Measurements from ENCODE around the gene SLC2A6.
A peak's percentile ranks its signal among the peaks of the same experiment; 100 is the strongest.

SLC2A6 gene

DNA sequence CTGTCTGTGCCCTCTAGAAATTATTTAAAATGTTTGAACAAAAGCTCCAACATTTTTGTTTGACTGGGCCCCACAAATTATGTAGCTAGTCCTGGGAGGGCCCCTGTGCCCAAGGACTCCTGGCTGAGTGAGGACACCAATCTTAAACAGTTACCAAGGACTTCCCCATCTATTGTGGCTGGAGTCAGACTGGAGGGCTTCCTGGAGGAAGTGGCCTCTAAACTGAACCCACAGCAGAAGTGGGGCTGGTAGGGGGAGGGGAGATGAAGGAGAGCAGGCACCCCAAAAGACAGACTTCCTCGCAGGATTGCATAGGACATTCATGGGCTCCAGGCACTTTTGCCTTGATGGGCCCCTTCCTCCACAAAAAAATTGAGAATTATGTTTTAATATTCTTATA lies 48.7 kb downstream of the SLC2A6 start:
- no peak for DNase-seq

DNA sequence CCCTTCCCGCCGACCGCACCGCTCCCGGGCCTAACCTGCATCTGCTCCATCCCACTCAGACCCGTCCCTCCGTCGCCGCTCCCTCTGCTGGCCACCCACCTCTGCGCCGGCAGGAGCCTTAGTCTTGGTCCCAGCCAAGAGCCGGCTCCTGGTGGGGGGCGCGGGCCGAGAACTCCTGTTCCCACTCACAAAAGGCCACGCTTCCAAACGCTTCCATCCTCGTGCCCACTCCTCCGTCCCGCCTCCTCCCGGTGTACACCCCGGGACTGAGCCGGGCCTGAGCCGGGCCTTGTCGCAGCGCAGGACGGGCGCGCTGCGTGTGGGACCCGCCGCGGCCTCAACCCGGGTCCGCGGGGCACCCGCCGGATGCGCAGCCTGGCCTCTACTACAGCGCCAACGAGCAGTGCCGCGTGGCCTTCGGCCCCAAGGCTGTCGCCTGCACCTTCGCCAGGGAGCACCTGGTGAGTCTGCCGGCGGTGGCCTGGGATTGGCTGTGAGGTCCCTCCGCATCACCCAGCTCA lies 49.2 kb downstream of the SLC2A6 start:
- peak; percentile 27 for DNase-seq

- no peak for DNase-seq
Measured at GRCh38 chr9:133429214-133429613, 49.7 kb downstream of the SLC2A6 start.

DNA sequence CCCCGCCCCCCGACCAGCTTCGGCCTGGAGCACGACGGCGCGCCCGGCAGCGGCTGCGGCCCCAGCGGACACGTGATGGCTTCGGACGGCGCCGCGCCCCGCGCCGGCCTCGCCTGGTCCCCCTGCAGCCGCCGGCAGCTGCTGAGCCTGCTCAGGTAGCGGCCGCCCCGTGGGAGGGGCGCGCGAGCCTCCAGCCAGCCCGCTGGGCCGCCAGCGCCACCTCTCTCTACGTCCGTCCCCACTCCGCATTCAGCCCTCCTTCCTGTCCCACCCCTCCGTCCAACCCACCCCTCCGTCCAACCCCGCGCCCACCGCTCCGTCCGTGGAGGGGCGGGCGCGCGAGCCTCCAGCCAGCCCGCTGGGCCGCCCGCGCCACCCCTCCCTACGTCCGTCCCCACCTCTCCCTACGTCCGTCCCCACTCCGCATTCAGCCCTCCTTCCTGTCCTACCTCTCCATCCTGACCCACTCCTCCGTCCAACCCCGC lies 50.2 kb downstream of the SLC2A6 start:
- DNase-seq = no peak

DNA sequence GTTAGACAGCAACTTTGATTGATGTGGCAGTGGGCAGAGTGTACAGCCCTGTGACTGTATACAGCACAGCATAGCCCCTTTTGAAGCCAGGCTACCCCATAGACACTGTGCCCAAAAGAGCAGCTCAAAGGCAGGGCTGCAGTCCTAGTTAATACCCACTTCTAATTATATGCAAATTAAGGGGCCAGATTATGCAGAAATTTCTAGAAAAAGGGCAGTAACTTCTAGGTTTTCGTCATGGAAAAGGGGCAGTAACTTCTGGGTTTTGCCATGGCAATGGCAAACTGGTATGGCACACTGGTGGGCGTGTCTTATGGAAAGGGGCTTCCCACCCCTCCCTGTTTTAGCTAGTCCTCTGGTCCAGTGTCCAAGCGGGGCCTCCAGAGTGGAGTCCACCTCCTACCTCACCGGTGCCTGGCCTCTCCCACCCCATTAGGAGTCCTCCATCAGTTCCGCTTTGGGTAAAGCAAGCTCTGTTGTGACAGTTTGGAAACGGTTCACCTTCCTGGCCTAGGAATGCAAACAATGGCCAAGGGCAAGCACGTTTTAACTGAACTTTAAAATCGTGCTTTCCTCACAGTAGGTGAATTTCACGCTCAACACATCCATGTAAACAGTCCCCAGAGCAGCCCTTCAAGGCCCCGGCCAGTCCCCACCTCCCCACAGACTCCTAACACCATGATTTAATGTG lies 51.1 kb downstream of the SLC2A6 start:
- DNase-seq = no peak

DNA sequence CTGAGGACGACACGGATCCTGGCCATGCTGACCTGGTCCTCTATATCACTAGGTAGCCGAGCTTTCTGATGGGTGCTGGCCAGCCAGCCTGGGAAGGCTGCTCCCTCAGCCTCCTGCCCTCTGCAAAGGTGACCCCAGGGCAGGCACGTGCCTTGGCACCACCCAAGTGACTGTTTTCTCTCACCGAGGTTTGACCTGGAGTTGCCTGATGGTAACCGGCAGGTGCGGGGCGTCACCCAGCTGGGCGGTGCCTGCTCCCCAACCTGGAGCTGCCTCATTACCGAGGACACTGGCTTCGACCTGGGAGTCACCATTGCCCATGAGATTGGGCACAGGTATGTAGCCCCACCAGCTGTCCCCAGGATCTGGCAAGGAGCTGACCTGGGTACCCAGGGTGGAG lies 52.9 kb downstream of the SLC2A6 start:
- DNase-seq = no peak

- no peak for DNase-seq
Measured at GRCh38 chr9:133425049-133425632, 53.8 kb downstream of the SLC2A6 start.

- DNase-seq = no peak
Measured at GRCh38 chr9:133424187-133424586, 54.7 kb downstream of the SLC2A6 start.

- no peak for DNase-seq
Measured at GRCh38 chr9:133423216-133423615, 55.7 kb downstream of the SLC2A6 start.

- no peak for DNase-seq
Measured at GRCh38 chr9:133421615-133422542, 57.0 kb downstream of the SLC2A6 start, which contains the start of gene ADAMTS13. Gene ADAMTS13, plus strand, starts transcription at chr9:133422367. Its CDS starts 77 bp downstream, at chr9:133422444.
